Measurements from ENCODE around the gene WIPF3. TPM values are rescaled to one million over a fixed set of nuclear protein-coding genes. Genes with fewer than 3 reads are reported as not detected.

The WIPF3 gene
- total RNA-seq, 1 donor from 2014 or later = 7.3 TPM

GRCh38 chr7:29843093-29843492 lies 36.8 kb downstream of the WIPF3 start:
- no peaks in the 10 kb centered on the region for H3K9me3 Mint-ChIP-seq

GRCh38 chr7:29843726-29844125 lies 37.4 kb downstream of the WIPF3 start:
- H3K4me3 Mint-ChIP-seq = no peak overlapping the region
- no peaks in the 10 kb centered on the region for H3K9me3 Mint-ChIP-seq
- no peaks in the 10 kb centered on the region for H3K36me3 Mint-ChIP-seq
- no peak overlapping the region for H3K27ac Mint-ChIP-seq
- no peaks in the 10 kb centered on the region for H3K27me3 Mint-ChIP-seq (ENCODE audit: low read depth)
- TF ChIP-seq CTCF (IDR thresholded peaks at IDR 0.05; ENCODE audit: unreplicated experiment) = no peak
- peaks cover 15% of the 10 kb centered on the region for H3K4me1 Mint-ChIP-seq
- no peak for DNase-seq (ENCODE audit: low spot score in 2 of 2, unreplicated experiment in 2 of 2)

More at GRCh38 chr7:29843093-29843492, 36.8 kb downstream of the WIPF3 start:
- Mint-ChIP-seq H3K36me3 (no peaks in the 10 kb centered on the region), H3K4me1 (peaks cover 15% of the 10 kb centered on the region), H3K27ac (no peak overlapping the region), H3K4me3 (no peak overlapping the region), H3K27me3 (ENCODE audit: low read depth) (no peaks in the 10 kb centered on the region)
- no peak for DNase-seq (ENCODE audit: low spot score in 2 of 2, unreplicated experiment in 2 of 2)
- no peak for TF ChIP-seq CTCF (IDR thresholded peaks at IDR 0.05; ENCODE audit: unreplicated experiment)

- H3K9me3 Mint-ChIP-seq = no peaks in the 10 kb centered on the region
Observed at GRCh38 chr7:29844559-29844958, 38.3 kb downstream of the WIPF3 start.

GRCh38 chr7:29847496-29847895 lies 41.2 kb downstream of the WIPF3 start:
- peaks cover 15% of the 10 kb centered on the region for H3K4me1 Mint-ChIP-seq
- peak overlapping the region; percentile 2 for H3K27ac Mint-ChIP-seq
- H3K9me3 Mint-ChIP-seq = no peaks in the 10 kb centered on the region
- peaks cover 5% of the 10 kb centered on the region for H3K27me3 Mint-ChIP-seq (ENCODE audit: low read depth)
- TF ChIP-seq CTCF (IDR thresholded peaks at IDR 0.05; ENCODE audit: unreplicated experiment) = no peak
- H3K4me3 Mint-ChIP-seq = no peak overlapping the region
- no peak for DNase-seq (ENCODE audit: low spot score in 2 of 2, unreplicated experiment in 2 of 2)
- H3K36me3 Mint-ChIP-seq = no peaks in the 10 kb centered on the region

More at GRCh38 chr7:29844559-29844958, 38.3 kb downstream of the WIPF3 start:
- Mint-ChIP-seq H3K36me3 (no peaks in the 10 kb centered on the region), H3K4me3 (no peak overlapping the region), H3K27me3 (ENCODE audit: low read depth) (no peaks in the 10 kb centered on the region), H3K4me1 (peaks cover 14% of the 10 kb centered on the region), H3K27ac (no peak overlapping the region)
- no peak for DNase-seq (ENCODE audit: low spot score in 2 of 2, unreplicated experiment in 2 of 2)
- no peak for TF ChIP-seq CTCF (IDR thresholded peaks at IDR 0.05; ENCODE audit: unreplicated experiment)

- no peak for TF ChIP-seq CTCF (IDR thresholded peaks at IDR 0.05; ENCODE audit: unreplicated experiment)
- H3K9me3 Mint-ChIP-seq = no peaks in the 10 kb centered on the region
- H3K27me3 Mint-ChIP-seq (ENCODE audit: low read depth) = peaks cover 5% of the 10 kb centered on the region
- H3K27ac Mint-ChIP-seq = no peak overlapping the region
- no peak overlapping the region for H3K4me3 Mint-ChIP-seq
- peaks cover 18% of the 10 kb centered on the region for H3K4me1 Mint-ChIP-seq
- no peak for DNase-seq (ENCODE audit: low spot score in 2 of 2, unreplicated experiment in 2 of 2)
- no peaks in the 10 kb centered on the region for H3K36me3 Mint-ChIP-seq
Observed at GRCh38 chr7:29847916-29848315, 41.6 kb downstream of the WIPF3 start.

- DNase-seq (ENCODE audit: low spot score in 2 of 2, unreplicated experiment in 2 of 2) = no peak
- H3K4me3 Mint-ChIP-seq = no peak overlapping the region
- H3K9me3 Mint-ChIP-seq = no peaks in the 10 kb centered on the region
- H3K36me3 Mint-ChIP-seq = no peaks in the 10 kb centered on the region
- peaks cover 26% of the 10 kb centered on the region for H3K4me1 Mint-ChIP-seq
- H3K27me3 Mint-ChIP-seq (ENCODE audit: low read depth) = peaks cover 5% of the 10 kb centered on the region
- H3K27ac Mint-ChIP-seq = no peak overlapping the region
- TF ChIP-seq CTCF (IDR thresholded peaks at IDR 0.05; ENCODE audit: unreplicated experiment) = no peak
Observed at GRCh38 chr7:29848941-29849340, 42.6 kb downstream of the WIPF3 start.

All from mesothelial cell of epicardium (in vitro differentiated cells).